Osteoblast (primary cell): ENCODE results near the gene VWA2. TPM values are rescaled to one million over a fixed set of nuclear protein-coding genes. Genes with fewer than 3 reads are reported as not detected.

Source experiments
- DNase-seq: peaks from one replicate; pipeline ENCODE4 v3.0.0; 2011; ENCODE audit warnings: low spot score, mixed read lengths; ENCODE audit not compliant: insufficient read length; ENCODE audit errors: missing footprints
- H2AFZ ChIP-seq: 2 replicates; pipeline ENCODE4 v1.6.0; 2011; ENCODE audit warnings: mild to moderate bottlenecking, low read length
- H3K27ac ChIP-seq: 2 replicates; pipeline ENCODE4 v1.5.1; 2011; ENCODE audit warnings: mild to moderate bottlenecking, low read depth, low read length, moderate library complexity
- H3K27me3 ChIP-seq: 2 replicates; pipeline ENCODE4 v1.6.0; 2012; ENCODE audit warnings: mild to moderate bottlenecking, control low read depth, inconsistent platforms, low read length, moderate library complexity; ENCODE audit not compliant: insufficient read depth
- H3K36me3 ChIP-seq: 2 replicates; pipeline ENCODE4 v1.5.1; 2011; ENCODE audit warnings: mild to moderate bottlenecking, low read length, control low read depth, moderate library complexity; ENCODE audit not compliant: insufficient read depth
- H3K4me1 ChIP-seq: 2 replicates; pipeline ENCODE4 v1.5.1; 2011; ENCODE audit warnings: mild to moderate bottlenecking, low read length, control low read depth, moderate library complexity; ENCODE audit not compliant: insufficient read depth
- H3K4me2 ChIP-seq: 2 replicates; pipeline ENCODE4 v1.6.0; 2011; ENCODE audit warnings: mild to moderate bottlenecking, low read length; ENCODE audit not compliant: insufficient read depth
- H3K4me3 ChIP-seq: fragments of 200-600 bp; sonication (generic); 3 replicates; pipeline ENCODE4 v1.5.1; 2012; ENCODE audit warnings: mild to moderate bottlenecking, low read length, inconsistent platforms; ENCODE audit not compliant: insufficient read depth
- H3K79me2 ChIP-seq: 2 replicates; pipeline ENCODE4 v1.6.0; 2012; ENCODE audit warnings: mild to moderate bottlenecking, low read length, control low read depth, inconsistent platforms; ENCODE audit not compliant: insufficient read depth
- H3K9me3 ChIP-seq: 2 replicates; pipeline ENCODE4 v1.5.1; 2011; ENCODE audit warnings: low read depth, low read length, control low read depth
- H4K20me1 ChIP-seq: 2 replicates; pipeline ENCODE4 v1.6.0; 2012; ENCODE audit warnings: mild to moderate bottlenecking, low read length, control low read depth; ENCODE audit not compliant: insufficient read depth
- CTCF ChIP-seq: IDR thresholded peaks from 2 replicates; pipeline ENCODE4 v1.5.1; 2011; ENCODE audit warnings: mild to moderate bottlenecking, low read depth, low read length, moderate library complexity; ENCODE audit errors: extremely low read depth
- total RNA-seq: library from RNA; depleted of rRNA; stranded (reverse); fragments of >200 nt; gene quantifications from 2 replicates; pipeline ENCODE4 v1.2.3, GENCODE V29; 2012

VWA2 gene
- total RNA-seq, 1 donor = under 0.01 TPM

GRCh38 chr10:114276066-114276465 lies 37.0 kb downstream of the VWA2 start:
- no peak overlapping the region for H3K4me2 ChIP-seq
- no peaks in the 10 kb centered on the region for H3K9me3 ChIP-seq
- peaks cover 22% of the 10 kb centered on the region for H3K27me3 ChIP-seq
- no peak for TF ChIP-seq CTCF
- H3K27ac ChIP-seq = no peak overlapping the region
- no peak overlapping the region for H2AFZ ChIP-seq
- no peaks in the 10 kb centered on the region for H3K79me2 ChIP-seq
- no peaks in the 10 kb centered on the region for H3K36me3 ChIP-seq
- no peaks in the 10 kb centered on the region for H4K20me1 ChIP-seq
- peaks cover 6% of the 10 kb centered on the region for H3K4me1 ChIP-seq
- no peak overlapping the region for H3K4me3 ChIP-seq
- no peak for DNase-seq

- Histone ChIP-seq H3K27ac (no peak overlapping the region), H3K4me3 (no peak overlapping the region), H3K9me3 (no peaks in the 10 kb centered on the region), H4K20me1 (no peaks in the 10 kb centered on the region), H2AFZ (no peak overlapping the region), H3K79me2 (no peaks in the 10 kb centered on the region), H3K4me2 (no peak overlapping the region), H3K4me1 (peaks cover under 1% of the 10 kb centered on the region), H3K36me3 (no peaks in the 10 kb centered on the region), H3K27me3 (peaks cover 22% of the 10 kb centered on the region)
- TF ChIP-seq CTCF = no peak
- DNase-seq = no peak
Measured at GRCh38 chr10:114276671-114277070, 37.6 kb downstream of the VWA2 start.

- H3K4me1 ChIP-seq = no peaks in the 10 kb centered on the region
- no peak overlapping the region for H3K27ac ChIP-seq
- H3K4me3 ChIP-seq = no peak overlapping the region
- no peaks in the 10 kb centered on the region for H3K36me3 ChIP-seq
- H3K79me2 ChIP-seq = no peaks in the 10 kb centered on the region
- TF ChIP-seq CTCF = no peak
- peaks cover 25% of the 10 kb centered on the region for H3K27me3 ChIP-seq
- no peak for DNase-seq
- no peak overlapping the region for H3K4me2 ChIP-seq
- no peaks in the 10 kb centered on the region for H4K20me1 ChIP-seq
- no peaks in the 10 kb centered on the region for H3K9me3 ChIP-seq
- H2AFZ ChIP-seq = no peak overlapping the region
Measured at GRCh38 chr10:114278140-114278883, 39.3 kb downstream of the VWA2 start.

GRCh38 chr10:114278884-114279191 lies 39.8 kb downstream of the VWA2 start:
- TF ChIP-seq CTCF = no peak
- peaks cover 25% of the 10 kb centered on the region for H3K27me3 ChIP-seq
- H3K4me3 ChIP-seq = no peak overlapping the region
- H3K36me3 ChIP-seq = no peaks in the 10 kb centered on the region
- no peak for DNase-seq
- no peaks in the 10 kb centered on the region for H4K20me1 ChIP-seq
- H3K79me2 ChIP-seq = no peaks in the 10 kb centered on the region
- no peak overlapping the region for H2AFZ ChIP-seq
- no peak overlapping the region for H3K27ac ChIP-seq
- no peak overlapping the region for H3K4me2 ChIP-seq
- H3K9me3 ChIP-seq = no peaks in the 10 kb centered on the region
- H3K4me1 ChIP-seq = no peaks in the 10 kb centered on the region
